Suppressor macrophage treated with lipopolysaccharide for 4 hours (primary cell): ENCODE results near the gene OR5K1.

Experiments
- DNase-seq: peaks from one replicate; pipeline ENCODE4 v3.0.0-alpha.2; 2020

The OR5K1 gene

GRCh38 chr3:98518816-98519215 lies 55.8 kb downstream of the OR5K1 start:
- DNase-seq, result no peak

- no peak for DNase-seq
Measured at GRCh38 chr3:98519351-98519750, 56.4 kb downstream of the OR5K1 start.

DNA sequence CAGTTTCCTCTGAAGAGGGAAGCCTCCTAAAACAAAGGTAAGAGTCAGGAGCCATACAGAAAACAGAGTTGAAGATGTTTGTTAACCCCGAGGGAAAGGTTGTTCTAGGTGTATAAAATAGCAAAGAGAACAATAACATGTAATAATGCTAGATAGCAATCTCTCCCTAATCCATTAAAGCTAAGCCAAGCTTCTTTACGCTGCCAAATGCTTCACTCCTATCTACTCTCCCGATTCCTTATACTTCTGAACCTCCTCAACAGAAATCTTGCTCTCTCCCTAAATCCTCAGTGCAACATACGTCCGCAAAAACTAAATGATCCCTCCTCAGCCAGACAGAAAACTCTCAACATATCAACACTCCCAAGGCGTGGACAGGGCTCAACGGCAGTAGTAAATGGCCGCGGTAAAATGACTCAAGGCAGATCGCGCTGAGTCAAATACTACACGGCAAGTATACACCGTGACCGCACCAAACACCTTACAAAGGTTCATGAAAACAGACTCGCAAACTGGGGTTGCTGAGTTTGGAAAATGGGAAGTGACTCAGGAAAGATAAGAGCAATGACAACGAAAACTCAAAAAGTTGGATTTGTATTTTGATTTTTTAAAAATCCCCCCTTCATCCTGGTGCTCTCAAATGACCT lies 59.0 kb downstream of the OR5K1 start:
- DNase-seq, result peak; percentile 36
